Kidney (tissue), 14 donors: Measurements from ENCODE around the gene TXLNB. TPM values are rescaled to one million over a fixed set of nuclear protein-coding genes. Genes with fewer than 3 reads are reported as not detected.

Source experiments
- DNase-seq, 5 donors: peaks; one replicate each; pipeline ENCODE4 v3.0.0-alpha.2; 2013 to 2020
- FAIRE-seq: peaks from 2 replicates; lab custom pipeline; 2012; peaks lifted over from hg19 to GRCh38; lab: Jason Lieb, UNC
- H3K27ac ChIP-seq, 2 donors: one replicate each; pipeline ENCODE4 v1.7.0; 2013; ENCODE audit warnings: low read depth in 2 of 2, low read length in 2 of 2, inconsistent platforms in 1 of 2
- H3K27me3 ChIP-seq: one replicate; pipeline ENCODE4 v1.7.1; 2013; ENCODE audit warnings: low read length, inconsistent platforms; ENCODE audit not compliant: control insufficient read depth, insufficient read depth
- H3K36me3 ChIP-seq, 3 donors: one replicate each; pipeline versions ENCODE4 v1.7.0 to v1.7.1; 2013; ENCODE audit warnings: low read length in 3 of 3, control low read depth in 1 of 3, inconsistent platforms in 1 of 3; ENCODE audit not compliant: insufficient read depth in 3 of 3, control insufficient read depth in 2 of 3
- H3K4me1 ChIP-seq, 3 donors: one replicate each; pipeline versions ENCODE4 v1.7.0 to v1.7.1; 2013; ENCODE audit warnings: low read length in 3 of 3, inconsistent platforms in 1 of 3, low read depth in 1 of 3; ENCODE audit not compliant: control insufficient read depth in 2 of 3, insufficient read depth in 2 of 3
- H3K4me3 ChIP-seq, 3 donors: one replicate each; pipeline versions ENCODE4 v1.7.0 to v1.8.1; 2013; ENCODE audit warnings: low read length in 3 of 3, control low read depth in 1 of 3, inconsistent platforms in 1 of 3
- H3K9ac ChIP-seq, 3 donors: one replicate each; pipeline versions ENCODE4 v1.7.0 to v1.7.1; 2013; ENCODE audit warnings: low read length in 3 of 3, control low read depth in 1 of 3, inconsistent platforms in 1 of 3
- H3K9me3 ChIP-seq, 3 donors: one replicate each; pipeline versions ENCODE4 v1.7.0 to v1.7.1; 2013; ENCODE audit warnings: low read length in 3 of 3, control low read depth in 1 of 3, inconsistent platforms in 1 of 3; ENCODE audit not compliant: control insufficient read depth in 2 of 3, insufficient read depth in 1 of 3
- CTCF ChIP-seq: IDR thresholded peaks from 3 replicates; pipeline ENCODE4 v1.5.1; 2012; ENCODE audit warnings: mild to moderate bottlenecking, moderate library complexity, borderline replicate concordance; ENCODE audit not compliant: insufficient read depth; ENCODE audit errors: extremely low read depth
- intact Hi-C: fragments of 100-400 bp; cut with DNase I; formaldehyde crosslinking; loops from one replicate; pipeline ENCODE4 v1.11.1; 2022
- polyA plus RNA-seq: library from polyadenylated mRNA; stranded (reverse); fragments of 350-450 nt; fragmentation: Illumina TruSeq; extraction: RNeasy Lipid Tissue Mini Kit (QIAGEN cat#74804); gene quantifications from one replicate; pipeline ENCODE4 v1.2.3, GENCODE V29; 2014; ENCODE audit warnings: low read depth, low replicate concordance; ENCODE audit not compliant: insufficient read depth
- total RNA-seq: library from RNA; stranded (reverse); fragmentation: NEBNext Ultra II Directional; extraction: Animal tissue kit (Norgen Biotek cat#: 25700); gene quantifications from one replicate; pipeline ENCODE4 v1.2.1, GENCODE V29; 2021
- donor health status: control.
- donor health status: control.
- donor health status: control.
- donor health status: control.
- donor health status: control.
- donor health status: DM: yes; HTN: yes; CAD: no.
- donor health status: Normal renal cell carcinoma (clear cell type).

The TXLNB gene
- total and polyA plus RNA-seq, 2 donors from 2014 or later: 0.13 to 0.66 TPM

GRCh38 chr6:139242457-139243240, 49.1 kb downstream of the TXLNB start:
- Histone ChIP-seq H3K4me3 (no peak overlapping the region), H3K9me3 (no peaks in the 10 kb centered on the region), H3K27me3 (no peaks in the 10 kb centered on the region), H3K27ac (no peak overlapping the region), H3K9ac (no peak overlapping the region), H3K4me1 (peaks cover 0 to 2% (median 0%) of the 10 kb centered on the region in 3 donors), H3K36me3 (no peaks in the 10 kb centered on the region)
- FAIRE-seq (no peak), DNase-seq (no peak)
- intact Hi-C loops: no loop called here
- no peak for TF ChIP-seq CTCF

GRCh38 chr6:139240161-139241010, 51.4 kb downstream of the TXLNB start:
- DNase-seq (peak in 3 of 5 donors; percentile 48 to 93 (median 71)), FAIRE-seq (no peak)
- Histone ChIP-seq H3K4me3 (no peak overlapping the region), H3K27me3 (no peaks in the 10 kb centered on the region), H3K9ac (no peak overlapping the region), H3K4me1 (peaks cover 0 to 2% (median 0%) of the 10 kb centered on the region in 3 donors), H3K9me3 (no peaks in the 10 kb centered on the region), H3K27ac (no peak overlapping the region), H3K36me3 (no peaks in the 10 kb centered on the region)
- intact Hi-C loops: no loop called here
- TF ChIP-seq CTCF: no peak

GRCh38 chr6:139239064-139239463, 52.7 kb downstream of the TXLNB start:
- no peak for FAIRE-seq
- intact Hi-C loops: no loop called here
- no peak for TF ChIP-seq CTCF

More at GRCh38 chr6:139239064-139239463, 52.7 kb downstream of the TXLNB start:
- no peak overlapping the region for H3K27ac ChIP-seq
- H3K36me3 ChIP-seq: no peaks in the 10 kb centered on the region
- DNase-seq: peak in 2 of 5 donors; percentile 20 to 62
- H3K4me1 ChIP-seq: peaks cover 0 to 2% (median 0%) of the 10 kb centered on the region in 3 donors
- H3K27me3 ChIP-seq: no peaks in the 10 kb centered on the region
- no peak overlapping the region for H3K4me3 ChIP-seq
- H3K9ac ChIP-seq: no peak overlapping the region
- no peaks in the 10 kb centered on the region for H3K9me3 ChIP-seq
